Measurements from ENCODE around the gene CDC25B. TPM values are rescaled to one million over a fixed set of nuclear protein-coding genes. Genes with fewer than 3 reads are reported as not detected.
"Not testable (repeated sequence)": the region's sequence is repeated elsewhere in the genome, so short reads cannot be mapped to it uniquely, and the experiment has no call there.

Gene CDC25B
- total RNA-seq, 3 donors from 2014 or later (not counting 1 experiment from before 2014, with no cell fraction given): 123 to 147 (median 143) TPM

DNA sequence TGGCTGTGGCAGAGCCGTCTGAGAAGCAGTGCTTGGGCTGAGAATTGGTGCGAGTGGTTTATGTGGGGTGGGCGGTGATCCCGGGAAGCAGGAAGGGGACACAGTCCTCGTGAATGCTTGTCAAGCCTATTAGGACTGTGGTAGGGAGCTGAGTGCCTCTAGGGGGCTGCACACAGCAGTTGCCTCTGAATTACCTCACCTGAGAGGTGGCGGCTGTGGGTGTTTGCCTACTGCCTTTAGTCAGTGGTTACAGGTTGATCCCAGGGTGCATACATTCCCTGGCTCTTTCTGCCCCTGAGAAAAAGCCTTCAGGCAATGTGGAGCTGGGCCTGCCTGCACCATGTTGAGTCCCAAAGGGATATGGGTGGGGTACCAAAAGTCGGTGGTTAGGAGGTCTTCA is 29.4 kb downstream of the CDC25B start:
- H3K4me1 ChIP-seq (ENCODE audit: control insufficient read depth, insufficient read depth, low read length): peaks cover 7% of the 10 kb centered on the region
- H3K4me1 Mint-ChIP-seq: peaks cover 24 to 26% of the 10 kb centered on the region in 2 donors
- no peak overlapping the region for H3K27ac ChIP-seq (ENCODE audit: low read length)
- no peaks in the 10 kb centered on the region for H3K36me3 Mint-ChIP-seq
- H3K27me3 ChIP-seq (ENCODE audit: control insufficient read depth, insufficient read depth, low read length): no peaks in the 10 kb centered on the region
- TF ChIP-seq CTCF (IDR thresholded peaks at IDR 0.05): no peak
- no peak overlapping the region for H3K27ac Mint-ChIP-seq
- no peak for ATAC-seq
- H3K9me3 Mint-ChIP-seq: no peaks in the 10 kb centered on the region
- DNase-seq: no peak
- no peak overlapping the region for H3K4me3 ChIP-seq (ENCODE audit: low read length)
- intact Hi-C loops (cut with micrococcal nuclease): no loop called here
- no peaks in the 10 kb centered on the region for H3K9me3 ChIP-seq (ENCODE audit: control insufficient read depth, insufficient read depth, low read length)
- no peaks in the 10 kb centered on the region for H3K27me3 Mint-ChIP-seq (ENCODE audit: low read depth in 2 of 2)
- WGBS (ENCODE audit: insufficient coverage): 89% methylated on average over 7 of the region's 7 CpGs
- H3K4me3 Mint-ChIP-seq: no peak overlapping the region
- H3K36me3 ChIP-seq (ENCODE audit: control insufficient read depth, insufficient read depth, low read length): peaks cover 21% of the 10 kb centered on the region

DNA sequence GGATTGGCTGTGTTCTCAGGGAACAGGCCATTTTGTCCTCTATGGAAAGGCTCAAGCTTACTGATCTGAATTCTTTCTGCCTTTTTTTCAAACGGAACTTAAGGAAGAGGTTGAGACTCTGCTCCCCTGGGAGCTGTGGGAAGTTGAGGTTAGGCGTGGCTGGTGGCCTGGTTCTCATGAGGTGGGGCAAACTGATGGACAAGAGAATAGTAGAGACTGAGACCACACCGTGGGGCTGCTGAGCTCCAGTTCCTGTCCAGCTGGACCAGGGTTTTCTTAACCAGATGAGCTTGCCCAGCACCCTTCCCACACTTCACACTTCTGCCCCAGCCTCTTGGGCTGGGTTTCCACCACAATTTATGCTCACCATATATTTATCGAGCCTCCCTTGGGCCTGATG is 30.3 kb downstream of the CDC25B start:
- Histone ChIP-seq H3K9me3 (ENCODE audit: control insufficient read depth, insufficient read depth, low read length) (no peaks in the 10 kb centered on the region), H3K4me3 (ENCODE audit: low read length) (no peak overlapping the region), H3K4me1 (ENCODE audit: control insufficient read depth, insufficient read depth, low read length) (peaks cover 3% of the 10 kb centered on the region), H3K27me3 (ENCODE audit: control insufficient read depth, insufficient read depth, low read length) (no peaks in the 10 kb centered on the region), H3K36me3 (ENCODE audit: control insufficient read depth, insufficient read depth, low read length) (peaks cover 21% of the 10 kb centered on the region), H3K27ac (ENCODE audit: low read length) (no peak overlapping the region)
- TF ChIP-seq CTCF (IDR thresholded peaks at IDR 0.05): no peak
- Mint-ChIP-seq H3K4me3 (no peak overlapping the region), H3K27me3 (ENCODE audit: low read depth in 2 of 2) (no peaks in the 10 kb centered on the region), H3K9me3 (no peaks in the 10 kb centered on the region), H3K36me3 (no peaks in the 10 kb centered on the region), H3K27ac (peak overlapping the region; percentile 38 to 49), H3K4me1 (peaks cover 16 to 18% of the 10 kb centered on the region in 2 donors)
- WGBS (ENCODE audit: insufficient coverage): 57% methylated on average over 4 of the region's 4 CpGs
- intact Hi-C loops (cut with micrococcal nuclease): no loop called here
- ATAC-seq (no peak), DNase-seq (no peak)

DNA sequence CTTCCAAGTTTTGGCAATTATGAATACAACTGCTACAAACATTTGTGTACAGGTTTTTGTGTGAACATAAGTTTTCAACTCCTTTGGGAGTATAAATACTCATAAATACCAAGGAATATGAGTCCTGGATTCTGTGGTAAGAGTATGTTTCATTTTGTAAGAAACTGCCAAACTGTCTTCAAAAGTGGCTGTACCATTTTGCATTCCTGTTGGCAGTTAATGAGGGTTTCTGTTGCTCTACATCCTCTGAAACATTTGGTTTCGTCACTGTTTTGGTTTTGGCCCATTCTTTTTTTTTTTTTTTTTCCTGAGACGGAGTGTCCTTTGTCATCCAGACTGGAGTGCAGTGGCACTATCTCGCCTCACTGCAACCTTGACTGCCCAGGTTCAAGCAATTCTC is 32.7 kb downstream of the CDC25B start:
- H3K36me3 ChIP-seq (ENCODE audit: control insufficient read depth, insufficient read depth, low read length): peaks cover 10% of the 10 kb centered on the region
- H3K27me3 ChIP-seq (ENCODE audit: control insufficient read depth, insufficient read depth, low read length): no peaks in the 10 kb centered on the region
- peaks cover 10 to 11% of the 10 kb centered on the region in 2 donors for H3K4me1 Mint-ChIP-seq
- TF ChIP-seq CTCF (IDR thresholded peaks at IDR 0.05): no peak
- no peaks in the 10 kb centered on the region for H3K4me1 ChIP-seq (ENCODE audit: control insufficient read depth, insufficient read depth, low read length)
- no peak overlapping the region for H3K4me3 ChIP-seq (ENCODE audit: low read length)
- no peaks in the 10 kb centered on the region for H3K27me3 Mint-ChIP-seq (ENCODE audit: low read depth in 2 of 2)
- no peak overlapping the region for H3K27ac Mint-ChIP-seq
- no peak overlapping the region for H3K27ac ChIP-seq (ENCODE audit: low read length)
- H3K9me3 ChIP-seq (ENCODE audit: control insufficient read depth, insufficient read depth, low read length): no peaks in the 10 kb centered on the region
- H3K4me3 Mint-ChIP-seq: no peak overlapping the region
- no peaks in the 10 kb centered on the region for H3K36me3 Mint-ChIP-seq
- ATAC-seq (no peak), DNase-seq (no peak)
- intact Hi-C loops (cut with micrococcal nuclease): no loop called here
- no peaks in the 10 kb centered on the region for H3K9me3 Mint-ChIP-seq
- 90% methylated on average over 3 of the region's 3 CpGs for WGBS (ENCODE audit: insufficient coverage)

DNA sequence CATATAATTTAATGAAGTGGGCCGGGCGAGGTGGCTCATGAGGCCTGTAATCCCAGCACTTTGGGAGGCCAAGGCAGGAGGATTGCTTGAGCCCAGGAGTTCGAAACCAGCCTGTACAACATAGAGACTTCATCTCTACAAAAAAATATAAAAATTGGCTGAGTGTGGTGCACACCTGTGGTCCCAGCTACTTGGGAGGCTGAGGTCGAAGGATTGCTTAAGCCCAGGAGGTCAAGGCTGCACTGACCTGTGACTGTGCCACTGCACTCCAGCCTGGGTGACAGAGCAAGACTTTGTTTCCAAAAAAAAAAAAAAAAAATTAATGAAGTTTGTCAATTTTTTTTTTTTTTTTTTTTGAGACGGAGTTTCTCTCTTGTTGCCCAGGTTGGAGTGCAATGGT is 33.8 kb downstream of the CDC25B start:
- H3K36me3 ChIP-seq (ENCODE audit: control insufficient read depth, insufficient read depth, low read length); H3K4me3 Mint-ChIP-seq; H3K4me3 ChIP-seq (ENCODE audit: low read length); H3K27me3 Mint-ChIP-seq (ENCODE audit: low read depth in 2 of 2); DNase-seq; H3K9me3 ChIP-seq (ENCODE audit: control insufficient read depth, insufficient read depth, low read length); H3K4me1 ChIP-seq (ENCODE audit: control insufficient read depth, insufficient read depth, low read length); H3K9me3 Mint-ChIP-seq; intact Hi-C loops (cut with micrococcal nuclease); H3K27ac Mint-ChIP-seq; H3K27me3 ChIP-seq (ENCODE audit: control insufficient read depth, insufficient read depth, low read length); ATAC-seq; H3K36me3 Mint-ChIP-seq; H3K27ac ChIP-seq (ENCODE audit: low read length): not testable (repeated sequence)
- H3K4me1 Mint-ChIP-seq: peaks cover 10 to 11% of the 10 kb centered on the region in 2 donors
- 94% methylated on average over 5 of the region's 5 CpGs for WGBS (ENCODE audit: insufficient coverage)
